KMS-11 (cell line): ENCODE results near the gene CNPPD1.

Source experiments
- H2AFZ ChIP-seq: fragments of 200-600 bp; sonication (generic); 2 replicates; pipeline ENCODE4 v1.6.1; 2016; ENCODE audit warnings: antibody characterized with exemption, mixed run types, low read depth
- H3K27ac ChIP-seq: fragments of 200-600 bp; sonication (generic); 2 replicates; pipeline ENCODE4 v1.6.1; 2016; ENCODE audit warnings: mild to moderate bottlenecking, mixed run types
- H3K27me3 ChIP-seq: fragments of 200-600 bp; sonication (generic); 2 replicates; pipeline ENCODE4 v1.6.1; 2017; ENCODE audit warnings: mild to moderate bottlenecking, low read depth, mixed run types, moderate library complexity; ENCODE audit not compliant: insufficient read depth
- H3K36me3 ChIP-seq: fragments of 200-600 bp; sonication (generic); 2 replicates; pipeline ENCODE4 v1.6.1; 2017; ENCODE audit warnings: mild to moderate bottlenecking, mixed run types; ENCODE audit not compliant: insufficient read depth
- H3K4me1 ChIP-seq: fragments of 200-600 bp; sonication (generic); 2 replicates; pipeline ENCODE4 v1.6.1; 2016; ENCODE audit warnings: mild to moderate bottlenecking, low read depth, mixed run types; ENCODE audit not compliant: poor library complexity, severe bottlenecking
- H3K4me2 ChIP-seq: fragments of 200-600 bp; sonication (generic); 2 replicates; pipeline ENCODE4 v1.7.0; 2016; ENCODE audit warnings: mild to moderate bottlenecking, mixed run types
- H3K4me3 ChIP-seq: fragments of 200-600 bp; sonication (generic); IDR thresholded peaks from 2 replicates; pipeline ENCODE4 v1.6.1; 2017; ENCODE audit warnings: low read depth, low read length, mixed read lengths; ENCODE audit not compliant: insufficient read depth
- H3K79me2 ChIP-seq: fragments of 200-600 bp; sonication (generic); 2 replicates; pipeline ENCODE4 v1.6.1; 2016; ENCODE audit warnings: low read depth, mixed run types; ENCODE audit not compliant: insufficient read depth
- H3K9ac ChIP-seq: fragments of 200-600 bp; sonication (generic); 2 replicates; pipeline ENCODE4 v1.6.1; 2016; ENCODE audit warnings: mild to moderate bottlenecking, mixed run types
- H4K20me1 ChIP-seq: fragments of 200-600 bp; sonication (generic); 2 replicates; pipeline ENCODE4 v1.6.1; 2016; ENCODE audit warnings: mild to moderate bottlenecking, mixed run types; ENCODE audit not compliant: insufficient read depth
- CTCF ChIP-seq: fragments of 200-600 bp; sonication (generic); conservative IDR thresholded peaks from 2 replicates; pipeline ENCODE4 v1.6.1; 2017; ENCODE audit warnings: low read depth, mild to moderate bottlenecking, antibody characterized with exemption, low read length, moderate library complexity, mixed read lengths

Gene CNPPD1

GRCh38 chr2:219149667-219150066 is 27.1 kb downstream of the CNPPD1 start:
- H3K36me3 ChIP-seq: no peaks in the 10 kb centered on the region
- no peaks in the 10 kb centered on the region for H3K27me3 ChIP-seq
- no peaks in the 10 kb centered on the region for H3K79me2 ChIP-seq
- no peaks in the 10 kb centered on the region for H3K4me1 ChIP-seq
- H3K27ac ChIP-seq: no peak overlapping the region
- no peak overlapping the region for H3K4me3 ChIP-seq
- H2AFZ ChIP-seq: no peak overlapping the region
- H4K20me1 ChIP-seq: no peaks in the 10 kb centered on the region
- H3K9ac ChIP-seq: no peak overlapping the region
- no peak overlapping the region for H3K4me2 ChIP-seq
- TF ChIP-seq CTCF: no peak

GRCh38 chr2:219142329-219142728 is 34.4 kb downstream of the CNPPD1 start:
- Histone ChIP-seq H3K4me2 (no peak overlapping the region), H3K4me3 (no peak overlapping the region), H3K9ac (no peak overlapping the region), H3K27me3 (no peaks in the 10 kb centered on the region), H3K4me1 (no peaks in the 10 kb centered on the region), H4K20me1 (no peaks in the 10 kb centered on the region), H3K36me3 (0 out of 2 replicates have a peak, but pooled peaks cover 6% of the 10 kb centered on the region), H3K27ac (no peak overlapping the region), H2AFZ (no peak overlapping the region), H3K79me2 (no peaks in the 10 kb centered on the region)
- TF ChIP-seq CTCF: no peak

- Histone ChIP-seq H4K20me1 (no peaks in the 10 kb centered on the region), H3K27ac (no peak overlapping the region), H3K36me3 (0 out of 2 replicates have a peak, but pooled peaks cover 6% of the 10 kb centered on the region), H2AFZ (no peak overlapping the region), H3K9ac (no peak overlapping the region), H3K4me2 (no peak overlapping the region), H3K4me3 (no peak overlapping the region), H3K79me2 (no peaks in the 10 kb centered on the region), H3K4me1 (no peaks in the 10 kb centered on the region), H3K27me3 (no peaks in the 10 kb centered on the region)
- no peak for TF ChIP-seq CTCF
Observed at GRCh38 chr2:219140722-219141121, 36.0 kb downstream of the CNPPD1 start.

- H4K20me1 ChIP-seq: no peaks in the 10 kb centered on the region
- no peaks in the 10 kb centered on the region for H3K36me3 ChIP-seq
- no peaks in the 10 kb centered on the region for H3K4me1 ChIP-seq
- no peaks in the 10 kb centered on the region for H3K27me3 ChIP-seq
- H3K4me3 ChIP-seq: no peak overlapping the region
- H3K79me2 ChIP-seq: no peaks in the 10 kb centered on the region
- no peak overlapping the region for H2AFZ ChIP-seq
- H3K4me2 ChIP-seq: no peak overlapping the region
- TF ChIP-seq CTCF: no peak
- no peak overlapping the region for H3K9ac ChIP-seq
- H3K27ac ChIP-seq: no peak overlapping the region
Observed at GRCh38 chr2:219133976-219134375, 42.7 kb downstream of the CNPPD1 start.
